Thyroid gland (tissue), 4 donors: Measurements from ENCODE around the gene MYLIP. TPM values are rescaled to one million over a fixed set of nuclear protein-coding genes. Genes with fewer than 3 reads are reported as not detected.
A peak's percentile ranks its signal among the peaks of the same experiment; 100 is the strongest.

Experiments used
- DNase-seq, 2 donors: peaks; one replicate each; pipeline ENCODE4 v3.0.0-alpha.2; 2019
- H3K27ac ChIP-seq, 3 donors: fragments of 200-600 bp; sonication (generic); 1 replicate in 2 of 3; 2 replicates in 1 of 3; pipeline ENCODE4 v1.5.1; 2016 to 2019; ENCODE audit warnings: mild to moderate bottlenecking in 1 of 3, moderate library complexity in 1 of 3
- H3K27me3 ChIP-seq: fragments of 200-600 bp; sonication (generic); one replicate; pipeline ENCODE4 v1.5.1; 2019
- H3K36me3 ChIP-seq, 2 donors: fragments of 200-600 bp; sonication (generic); one replicate each; pipeline ENCODE4 v1.5.1; 2016 to 2019
- H3K4me1 ChIP-seq, 2 donors: fragments of 200-600 bp; sonication (generic); one replicate each; pipeline ENCODE4 v1.5.1; 2017 to 2019
- H3K4me3 ChIP-seq, 3 donors: fragments of 200-600 bp; sonication (generic); replicated peaks in 1 of 3; 1 replicate in 2 of 3; 2 replicates in 1 of 3; pipeline ENCODE4 v1.5.1; 2016; ENCODE audit warnings: mild to moderate bottlenecking in 1 of 3
- H3K9me3 ChIP-seq: fragments of 200-600 bp; sonication (generic); one replicate; pipeline ENCODE4 v1.5.1; 2017
- CTCF ChIP-seq, 6 experiments: fragments of 200-600 bp in 3 of 6; fragments of 450-650 bp in 3 of 6; sonication (generic) in 3 of 6; IDR thresholded peaks; one replicate each; pipeline ENCODE4 v1.5.1; 2016 to 2019; ENCODE audit warnings: antibody characterized with exemption in 6 of 6, mild to moderate bottlenecking in 2 of 6, inconsistent platforms in 1 of 6, moderate library complexity in 1 of 6
- POLR2A ChIP-seq, 2 donors: fragments of 450-650 bp; IDR thresholded peaks; one replicate each; pipeline ENCODE4 v1.6.1; 2017; ENCODE audit warnings: antibody characterized with exemption in 2 of 2, mild to moderate bottlenecking in 2 of 2, moderate library complexity in 1 of 2
- WGBS, 2 donors: methylation state at CpG; one replicate each; pipeline ENCODE4 v1.1.5; 2017; 5-methylcytosine and 5-hydroxymethylcytosine counted together
- intact Hi-C: fragments of 100-400 bp; cut with DNase I; formaldehyde crosslinking; loops from one replicate; pipeline ENCODE4 v1.15.1; 2023
- total RNA-seq, 4 donors: library from RNA; depleted of rRNA; stranded (reverse); fragments of >200 nt; gene quantifications; one replicate each; pipeline ENCODE4 v1.2.3, GENCODE V29; 2016

Gene MYLIP
- total RNA-seq, 4 donors from 2014 or later, result 61.8 to 108 (median 92.0) TPM

- H3K36me3 ChIP-seq, result no peaks in the 10 kb centered on the region
- no peak overlapping the region for H3K4me3 ChIP-seq
- TF ChIP-seq POLR2A (IDR thresholded peaks at IDR 0.05) (no peak), CTCF (IDR thresholded peaks at IDR 0.05) (no peak)
- WGBS, 2 donors, result 72 to 84% methylated on average over 8 of the region's 8 CpGs
- intact Hi-C loops, result no loop called here
- no peaks in the 10 kb centered on the region for H3K9me3 ChIP-seq
- peaks cover 0 to 7% of the 10 kb centered on the region in 2 donors for H3K4me1 ChIP-seq
- DNase-seq, result no peak
- H3K27ac ChIP-seq, result no peak overlapping the region
- H3K27me3 ChIP-seq, result no peaks in the 10 kb centered on the region
Measured at GRCh38 chr6:16106991-16107787, 21.7 kb upstream of the MYLIP start.

GRCh38 chr6:16108419-16108818 is 20.5 kb upstream of the MYLIP start:
- Histone ChIP-seq H3K27me3 (no peaks in the 10 kb centered on the region), H3K9me3 (no peaks in the 10 kb centered on the region), H3K4me1 (peaks cover 0 to 7% of the 10 kb centered on the region in 2 donors), H3K27ac (no peak overlapping the region), H3K36me3 (no peaks in the 10 kb centered on the region), H3K4me3 (no peak overlapping the region)
- DNase-seq, result no peak
- intact Hi-C loops, result no loop called here
- whole genome bisulfite sequencing, 2 donors, result 87 to 91% methylated on average over 5 of the region's 5 CpGs
- TF ChIP-seq POLR2A (IDR thresholded peaks at IDR 0.05), result no peak
- TF ChIP-seq CTCF (IDR thresholded peaks at IDR 0.05), result no peak

- peaks cover 0 to 7% of the 10 kb centered on the region in 2 donors for H3K4me1 ChIP-seq
Measured at GRCh38 chr6:16108921-16109658, 19.8 kb upstream of the MYLIP start.

GRCh38 chr6:16109659-16110305 is 19.1 kb upstream of the MYLIP start:
- no peak overlapping the region for H3K27ac ChIP-seq
- TF ChIP-seq CTCF (IDR thresholded peaks at IDR 0.05), result no peak
- no peak for TF ChIP-seq POLR2A (IDR thresholded peaks at IDR 0.05)
- 65 to 66% methylated on average over 4 of the region's 4 CpGs for WGBS, 2 donors
- DNase-seq, result no peak
- peaks cover 0 to 7% of the 10 kb centered on the region in 2 donors for H3K4me1 ChIP-seq
- intact Hi-C loops, result no loop called here
- no peaks in the 10 kb centered on the region for H3K27me3 ChIP-seq
- H3K9me3 ChIP-seq, result no peaks in the 10 kb centered on the region
- no peak overlapping the region for H3K4me3 ChIP-seq
- no peaks in the 10 kb centered on the region for H3K36me3 ChIP-seq

More at GRCh38 chr6:16108921-16109658, 19.8 kb upstream of the MYLIP start:
- DNase-seq, result peak; percentile 32 to 35
- no peak overlapping the region for H3K27ac ChIP-seq
- whole genome bisulfite sequencing, 2 donors, result 74% methylated on average over 5 of the region's 5 CpGs
- TF ChIP-seq CTCF (IDR thresholded peaks at IDR 0.05), result no peak
- TF ChIP-seq POLR2A (IDR thresholded peaks at IDR 0.05), result no peak
- H3K4me3 ChIP-seq, result no peak overlapping the region
- no peaks in the 10 kb centered on the region for H3K27me3 ChIP-seq
- intact Hi-C loops, result no loop called here
- H3K9me3 ChIP-seq, result no peaks in the 10 kb centered on the region
- no peaks in the 10 kb centered on the region for H3K36me3 ChIP-seq
